NOMO-1 treated with dmso at 0.1 percent for 144 hours (cell line): Measurements from ENCODE around the gene PPP2R5B.

Experiments used
- DNase-seq: peaks from one replicate; lab custom pipeline; 2025; ENCODE audit not compliant: unreplicated experiment; lab: John Stamatoyannopoulos, UW

PPP2R5B gene

DNA sequence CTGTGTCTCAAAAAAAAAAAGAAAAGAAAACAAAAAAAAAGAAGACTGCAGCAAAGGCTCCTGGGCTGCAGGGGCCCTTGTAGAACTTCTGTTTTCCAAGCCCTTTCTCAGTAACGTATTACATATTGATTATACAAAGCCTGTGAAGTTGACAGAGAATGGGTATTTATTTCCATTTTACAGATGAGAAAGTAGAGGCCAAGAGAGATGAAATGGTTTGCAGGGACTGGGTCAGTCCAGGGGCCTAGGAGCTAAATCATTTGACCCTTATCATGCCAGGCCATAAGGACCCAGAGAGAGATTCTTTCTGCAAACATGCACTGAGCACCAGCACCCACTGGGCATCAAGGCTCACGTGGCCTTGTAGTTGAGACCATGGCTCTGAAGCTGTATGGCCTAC lies 4.5 kb downstream of the PPP2R5B start:
- no peak for DNase-seq

DNA sequence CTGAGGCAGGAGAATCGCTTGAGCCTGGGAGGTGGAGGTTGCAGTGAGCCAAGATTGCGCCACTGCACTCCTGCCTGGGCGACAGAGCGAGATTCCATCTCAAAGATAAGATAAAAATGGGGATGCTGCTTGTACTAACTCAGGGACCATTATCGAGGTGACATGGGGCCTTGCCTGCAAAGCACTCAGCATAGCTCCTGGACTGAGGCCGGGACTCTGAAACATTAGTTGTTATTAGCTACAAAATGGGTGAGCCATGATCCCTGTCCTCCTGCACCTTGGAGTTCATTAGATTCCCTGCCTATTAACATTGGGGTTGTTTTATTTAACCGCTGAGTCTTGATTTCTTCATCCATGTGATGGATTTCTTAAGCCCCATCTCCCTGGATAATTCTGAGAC lies 5.1 kb downstream of the PPP2R5B start:
- no peak for DNase-seq

DNA sequence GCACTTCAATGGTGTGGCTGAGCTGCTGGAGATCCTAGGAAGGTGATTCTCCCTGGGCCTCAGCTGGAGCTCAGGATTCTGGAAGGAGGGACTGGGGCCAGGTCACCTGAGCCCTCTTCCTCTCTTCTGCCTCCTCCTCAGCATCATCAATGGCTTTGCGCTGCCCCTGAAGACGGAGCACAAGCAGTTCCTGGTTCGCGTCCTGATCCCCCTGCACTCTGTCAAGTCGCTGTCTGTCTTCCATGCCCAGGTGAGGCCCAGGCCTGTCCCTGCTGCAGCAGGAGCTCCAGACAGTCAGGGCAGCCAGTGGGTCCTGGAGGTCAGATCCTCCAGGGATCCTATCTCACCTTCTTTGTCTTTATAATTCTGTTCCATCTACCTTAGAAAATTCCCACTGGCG lies 5.9 kb downstream of the PPP2R5B start:
- no peak for DNase-seq

DNA sequence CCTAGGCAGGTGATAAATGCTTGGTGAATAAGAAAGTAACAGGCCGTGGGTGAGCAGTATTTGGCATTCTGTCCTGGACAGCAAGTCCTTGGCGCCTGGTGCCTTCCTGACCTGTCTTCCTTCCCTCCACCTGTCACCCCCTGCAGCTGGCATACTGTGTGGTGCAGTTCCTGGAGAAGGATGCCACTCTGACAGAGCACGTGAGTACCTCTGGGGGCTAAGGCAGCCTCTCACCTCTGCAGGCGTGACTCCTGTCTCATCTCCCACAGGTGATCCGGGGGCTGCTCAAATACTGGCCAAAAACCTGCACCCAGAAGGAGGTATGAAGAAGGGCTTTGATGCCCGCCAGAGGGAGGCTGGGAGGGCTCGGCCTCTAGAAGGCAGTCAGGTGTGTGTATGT lies 6.8 kb downstream of the PPP2R5B start:
- DNase-seq: no peak

DNA sequence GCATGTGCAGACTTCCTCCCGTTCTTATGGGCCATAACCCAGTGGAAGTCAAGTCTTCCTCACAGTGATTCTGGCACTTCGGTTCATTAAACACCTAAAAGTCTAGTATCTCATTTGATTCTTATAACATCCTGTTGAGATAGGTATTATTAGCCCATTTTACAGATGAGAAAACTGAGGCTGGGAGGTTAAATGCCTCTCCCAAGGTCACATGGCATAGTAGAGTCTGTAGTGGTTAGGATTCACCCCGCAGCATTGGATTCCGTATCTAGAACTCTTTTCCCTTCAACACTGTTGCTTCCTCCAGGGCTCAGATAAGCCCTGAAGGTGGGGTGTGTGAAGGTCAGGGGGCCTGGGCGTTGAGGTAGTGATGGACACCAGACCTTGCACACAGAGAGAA lies 7.8 kb downstream of the PPP2R5B start:
- no peak for DNase-seq

DNA sequence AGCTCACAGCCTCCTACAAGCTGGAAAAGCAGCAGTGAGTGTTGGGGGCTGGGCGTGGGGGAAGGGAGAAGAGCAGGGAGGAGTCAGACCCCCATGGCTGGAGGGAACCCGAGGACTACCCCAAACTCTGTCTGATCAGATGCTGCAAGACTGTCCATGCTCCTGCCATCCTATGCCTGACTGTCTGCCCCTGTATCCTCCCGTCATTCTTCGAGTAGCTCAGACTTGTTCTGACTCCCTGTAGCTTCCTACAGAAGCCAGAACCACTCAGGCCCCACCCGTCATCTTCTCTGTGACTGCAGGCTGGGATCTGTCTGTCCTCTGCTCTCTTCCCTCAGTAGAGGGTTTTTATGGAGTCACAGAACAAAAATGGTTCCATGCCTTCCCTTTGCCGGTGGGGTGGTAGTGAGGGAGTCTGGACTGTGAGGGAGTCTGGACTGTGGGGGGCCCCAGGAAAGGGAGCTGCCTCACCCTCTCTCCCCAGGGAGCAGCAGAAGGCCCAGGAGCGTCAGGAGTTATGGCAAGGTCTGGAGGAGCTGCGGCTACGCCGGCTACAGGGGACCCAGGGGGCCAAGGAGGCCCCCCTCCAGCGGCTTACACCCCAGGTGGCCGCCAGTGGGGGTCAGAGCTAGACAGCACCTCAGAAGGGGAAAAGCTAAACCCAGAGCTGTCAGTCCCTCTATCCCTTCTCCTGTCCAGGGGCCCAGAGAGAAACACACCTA lies 8.9 kb downstream of the PPP2R5B start:
- DNase-seq: no peak

DNA sequence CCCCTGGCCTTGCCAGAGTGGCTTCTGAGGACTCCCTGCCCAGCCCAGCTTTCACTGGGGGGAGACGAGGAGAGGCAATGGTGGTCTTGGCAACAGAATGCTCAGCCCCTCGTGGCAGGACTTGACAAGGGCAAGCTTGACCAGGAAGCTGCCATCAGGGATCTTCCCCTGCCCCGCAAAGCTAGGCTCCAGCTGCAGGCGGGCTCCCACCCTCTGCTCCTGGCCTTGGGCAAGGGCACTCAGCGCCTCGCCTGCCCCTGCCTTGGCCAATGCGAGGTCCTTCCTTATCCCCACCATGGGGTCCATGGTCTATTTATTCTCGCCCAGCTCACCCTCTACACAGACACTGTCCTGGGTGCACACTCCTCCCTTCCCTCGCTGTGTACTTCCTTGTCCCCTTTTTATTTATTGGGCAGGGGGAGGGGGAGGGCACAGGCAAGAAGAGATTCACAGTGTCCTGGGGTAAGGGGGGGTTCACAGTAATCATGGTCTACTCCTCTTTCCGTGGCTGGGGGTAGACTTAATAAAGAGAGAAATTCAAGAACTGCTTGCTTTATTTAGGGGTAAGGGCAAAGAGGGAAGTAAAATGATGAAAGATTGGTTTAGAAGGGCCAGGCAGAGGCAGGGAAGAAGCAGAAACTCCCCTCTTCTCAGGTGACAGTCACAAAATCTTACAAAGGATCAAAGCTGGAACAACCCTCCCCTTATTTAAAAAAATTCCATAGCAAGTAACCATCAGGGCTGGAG lies 9.6 kb downstream of the PPP2R5B start:
- no peak for DNase-seq

DNA sequence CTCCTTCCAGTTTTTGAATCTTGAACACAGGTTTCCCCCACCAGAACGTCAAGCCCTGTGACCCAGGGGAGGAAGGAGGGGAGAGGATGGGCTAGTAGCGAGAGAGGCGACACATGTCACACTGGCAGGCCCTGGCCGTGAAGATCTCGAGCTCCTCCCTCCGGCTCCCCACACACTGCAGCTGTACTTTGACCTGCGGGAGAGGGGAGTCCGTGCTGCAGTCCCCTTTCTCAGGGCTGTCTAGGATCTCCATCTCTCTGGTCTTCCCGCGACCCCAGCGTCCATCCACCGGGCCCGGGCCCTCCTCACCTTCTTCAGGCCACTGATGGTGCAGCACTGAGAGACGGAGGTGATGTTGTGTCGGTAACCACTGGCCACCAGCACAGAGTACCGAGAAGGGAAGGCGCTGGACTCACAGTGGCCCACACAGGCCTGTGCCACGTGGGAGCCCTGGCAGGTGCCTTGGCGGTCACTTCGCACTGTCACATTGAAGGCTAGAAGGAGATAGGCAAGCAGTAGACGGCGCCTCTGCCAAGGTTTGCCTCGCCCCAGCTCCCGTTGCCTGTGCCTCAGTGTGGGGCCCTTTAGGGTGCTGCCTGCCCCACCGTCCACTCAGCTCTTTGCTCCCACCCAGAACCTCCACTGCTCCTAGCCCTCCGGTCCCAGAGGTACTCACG lies 10.3 kb downstream of the PPP2R5B start:
- DNase-seq: no peak

DNA sequence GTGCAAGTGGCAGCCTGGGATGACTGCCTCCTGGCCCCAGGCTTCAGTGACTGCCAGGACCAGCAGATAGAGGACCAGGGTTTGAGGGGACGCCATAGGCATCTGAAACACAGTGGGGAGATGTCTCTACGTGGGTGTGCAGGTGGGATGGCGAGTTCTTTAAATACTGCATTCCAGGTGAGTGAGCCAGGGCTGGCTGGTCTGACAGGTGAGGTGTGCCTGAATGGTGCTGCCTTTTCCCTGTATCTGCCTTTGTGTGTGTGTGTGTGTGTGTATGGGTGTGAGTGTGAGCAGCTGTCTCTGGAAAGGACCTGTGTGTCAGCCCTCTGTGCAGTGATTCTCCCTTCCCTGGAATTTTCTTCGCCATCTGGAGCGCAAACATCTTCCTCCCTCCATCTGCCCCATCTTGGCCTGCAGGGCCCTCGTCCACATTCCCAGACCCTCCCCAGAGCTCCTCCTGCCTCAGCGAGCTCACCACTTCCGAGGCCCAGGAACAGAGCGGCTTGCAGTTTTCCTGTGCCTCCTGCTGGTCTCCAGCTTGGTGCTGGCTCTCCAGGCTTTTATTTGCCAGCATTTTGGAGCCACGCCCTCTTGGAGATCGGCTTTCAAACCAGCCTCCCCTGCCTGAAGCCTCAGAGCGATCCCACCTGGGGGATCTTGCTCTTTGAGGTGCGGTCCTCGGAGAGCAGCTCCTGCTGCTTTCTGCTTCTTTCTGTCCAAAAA lies 11.0 kb downstream of the PPP2R5B start, which contains the start of gene GPHA2:
GPHA2 (minus strand) TSS at position 535 of the 723 bp plus-strand sequence; CDS start at position 102, 433 bp downstream.
- DNase-seq: no peak

DNA sequence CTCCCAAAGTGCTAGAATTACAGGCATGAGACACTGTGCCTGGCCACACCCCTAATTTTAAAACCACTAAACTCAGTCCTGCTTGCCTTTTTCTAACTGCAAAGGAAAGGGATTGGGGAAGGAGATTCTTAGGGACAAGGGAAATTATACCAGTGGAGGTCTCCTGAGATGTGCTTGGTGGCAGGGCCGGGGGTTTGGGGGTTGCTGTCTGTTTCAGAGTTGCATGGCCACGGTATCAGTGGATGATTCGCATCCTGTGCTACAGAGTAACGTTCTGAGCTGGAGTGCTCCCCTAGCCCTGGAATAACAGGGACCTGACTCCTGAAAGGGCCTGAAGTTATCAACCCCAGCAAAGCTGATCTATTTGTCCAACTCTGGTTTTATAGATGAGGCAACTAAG lies 12.1 kb downstream of the PPP2R5B start:
- DNase-seq: no peak

DNA sequence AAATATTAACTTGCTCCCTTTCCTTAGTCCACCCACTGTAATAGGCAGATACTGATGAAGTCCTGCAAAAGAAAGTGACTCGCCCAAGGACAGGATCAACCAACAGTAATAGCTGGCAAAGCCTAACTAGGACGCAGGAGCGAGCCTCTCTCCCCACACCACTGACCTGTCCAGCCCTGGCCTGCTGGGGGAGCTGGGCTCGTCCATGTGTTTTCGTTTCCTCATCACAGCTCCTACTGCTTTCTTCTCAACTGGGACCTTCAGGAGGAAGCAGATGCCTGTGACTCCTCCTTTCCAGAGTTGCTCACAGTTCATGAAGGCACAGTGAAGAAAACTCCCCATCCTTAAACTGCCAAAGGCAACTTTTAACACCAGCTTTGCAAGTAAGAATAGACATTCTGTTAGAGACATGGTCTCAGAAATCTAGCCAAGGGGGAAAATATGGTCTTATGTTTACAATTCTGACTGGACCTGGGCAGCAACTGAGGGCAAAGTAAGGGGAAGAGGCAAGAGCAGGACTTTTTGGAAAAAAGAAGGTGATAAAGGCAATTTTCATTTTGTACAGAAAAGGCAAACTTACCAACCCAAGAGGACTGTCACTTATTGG lies 22.8 kb downstream of the PPP2R5B start:
- no peak for DNase-seq

DNA sequence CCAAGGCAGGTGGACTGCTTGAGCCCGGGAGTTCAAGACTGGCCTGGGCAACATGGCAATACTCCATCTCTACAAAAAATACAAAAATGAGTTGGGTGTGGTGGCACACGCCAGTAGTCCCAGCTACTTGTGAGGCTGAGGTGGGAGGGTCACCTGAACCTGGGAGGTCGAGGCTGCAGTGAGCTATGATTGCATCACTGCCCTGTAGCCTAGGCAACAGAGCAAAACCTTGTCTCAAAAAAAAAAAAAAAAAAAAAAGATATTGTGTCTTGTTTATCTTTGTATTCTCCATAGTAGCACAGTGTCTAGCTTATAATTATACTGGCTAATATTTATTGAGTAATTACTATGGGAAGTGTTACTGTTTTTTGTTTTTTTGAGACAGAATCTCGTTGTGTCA lies 27.0 kb downstream of the PPP2R5B start:
- no peak for DNase-seq

DNA sequence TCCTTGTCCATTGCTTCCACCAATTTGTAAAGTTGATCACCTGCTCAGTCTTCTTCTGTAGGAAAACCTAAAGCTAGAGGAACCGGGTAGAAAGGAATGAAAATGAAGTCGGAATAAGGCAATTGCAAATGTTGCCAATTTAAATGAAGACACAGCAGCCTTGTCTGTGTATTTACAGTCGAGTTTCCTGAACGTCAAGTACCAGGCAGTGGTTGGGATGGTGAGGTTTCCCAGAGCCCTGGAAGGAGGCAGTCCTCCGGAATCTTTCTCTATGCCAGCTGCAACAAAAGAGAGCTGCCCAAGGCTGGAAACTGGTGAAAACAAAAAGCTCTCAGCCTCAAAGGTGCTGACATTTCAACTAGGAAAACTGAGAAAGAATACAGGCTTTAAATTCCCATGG lies 29.7 kb downstream of the PPP2R5B start:
- DNase-seq: no peak

DNA sequence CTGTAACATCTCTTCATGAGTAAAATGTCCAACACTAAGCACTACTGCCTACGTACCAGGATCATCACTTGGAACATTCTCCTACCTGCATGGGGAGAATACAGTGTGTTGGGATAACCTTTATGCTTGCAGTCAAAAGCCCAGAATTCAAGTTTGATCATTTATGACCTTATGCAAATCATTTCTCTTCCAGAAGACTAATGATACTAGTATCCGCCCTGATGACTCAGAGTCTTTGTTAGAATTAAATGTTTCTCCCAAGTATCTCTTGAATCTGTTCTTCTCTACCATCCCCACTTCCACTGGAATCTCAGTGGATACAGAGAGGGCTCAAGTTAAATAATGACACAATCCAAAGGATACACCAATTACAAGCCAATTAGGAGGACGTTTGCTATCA lies 35.0 kb downstream of the PPP2R5B start:
- DNase-seq: no peak

DNA sequence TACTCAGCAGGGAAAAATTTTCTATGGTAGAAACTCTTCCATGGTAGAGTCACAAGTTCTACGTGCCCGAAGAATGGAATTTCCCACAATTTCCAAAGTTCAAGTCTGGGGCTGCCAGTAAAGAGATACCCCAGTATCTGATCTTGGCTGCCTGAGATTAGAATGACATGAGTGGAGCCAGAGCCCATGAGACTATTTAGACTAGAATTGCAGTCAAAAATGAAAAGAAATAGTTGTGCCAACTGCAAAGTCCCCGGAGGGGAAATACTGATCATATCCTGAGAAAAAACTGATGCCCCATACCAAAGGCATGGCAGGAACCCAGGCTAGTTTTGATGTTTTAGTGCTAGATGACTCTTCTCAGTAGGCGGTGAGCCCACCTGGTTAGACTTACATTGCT lies 36.2 kb downstream of the PPP2R5B start:
- DNase-seq: no peak

DNA sequence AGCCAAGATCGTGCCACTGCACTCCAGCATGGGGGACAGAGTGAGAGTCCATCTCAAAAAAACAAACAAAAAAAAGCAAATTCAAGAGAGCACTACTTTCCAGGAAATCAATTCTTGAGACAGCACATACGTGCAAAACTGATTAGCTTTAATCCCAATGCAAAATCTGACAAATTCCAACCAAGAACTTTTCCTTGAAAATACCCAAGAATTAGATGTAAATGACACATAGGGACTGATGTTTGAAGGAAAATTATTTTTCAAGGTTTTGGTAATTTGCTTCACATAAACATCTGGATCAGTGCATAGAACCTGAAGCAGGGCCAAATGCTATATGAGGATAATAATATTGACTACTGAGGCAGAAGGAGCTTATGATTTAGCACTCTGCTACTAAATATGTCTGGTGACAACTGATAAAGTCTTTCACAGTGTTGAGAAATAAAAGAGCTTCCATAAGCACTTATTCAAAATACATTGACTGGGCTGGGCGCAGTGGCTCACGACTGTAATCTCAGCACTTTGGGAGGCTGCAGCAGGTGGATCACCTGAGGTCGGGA lies 38.7 kb downstream of the PPP2R5B start:
- DNase-seq: no peak

DNA sequence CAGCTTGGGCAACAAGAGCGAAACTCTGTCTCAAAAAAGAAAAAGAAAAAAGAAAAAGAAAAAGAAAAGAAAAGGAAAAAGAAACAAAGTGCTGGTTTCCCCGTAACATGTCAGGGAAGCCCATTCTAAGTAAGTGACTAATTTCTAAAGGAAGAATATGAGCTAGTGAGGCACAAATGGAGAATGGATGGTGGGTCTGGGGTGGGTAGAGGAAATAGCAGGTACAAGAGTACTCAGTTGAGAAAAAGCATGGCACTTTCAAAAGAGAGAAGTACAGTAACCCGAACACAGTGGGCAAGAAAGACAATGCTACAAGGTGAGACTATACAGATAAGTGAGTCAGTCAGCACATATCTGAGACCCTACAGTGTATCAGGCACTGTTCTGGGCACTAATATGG lies 42.9 kb downstream of the PPP2R5B start:
- DNase-seq: no peak

DNA sequence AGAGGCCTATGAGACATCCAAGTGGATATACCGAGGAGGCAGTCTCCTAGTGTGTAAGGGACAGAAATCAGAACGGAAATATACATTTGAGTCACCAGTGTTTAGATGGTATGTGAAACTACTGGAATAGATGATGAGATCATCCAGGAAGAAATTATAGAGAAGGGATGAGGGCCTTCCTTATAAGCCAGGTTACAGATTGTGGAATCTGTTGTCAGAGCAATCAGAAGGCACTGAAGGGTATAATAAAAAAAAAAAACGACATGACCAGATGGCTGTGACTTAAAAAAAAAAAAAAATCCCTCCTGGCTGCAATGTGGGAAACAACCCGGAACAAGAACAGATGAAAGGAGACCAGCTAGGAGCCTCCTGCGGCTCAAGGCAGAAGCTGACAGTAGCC lies 44.7 kb downstream of the PPP2R5B start:
- DNase-seq: no peak

DNA sequence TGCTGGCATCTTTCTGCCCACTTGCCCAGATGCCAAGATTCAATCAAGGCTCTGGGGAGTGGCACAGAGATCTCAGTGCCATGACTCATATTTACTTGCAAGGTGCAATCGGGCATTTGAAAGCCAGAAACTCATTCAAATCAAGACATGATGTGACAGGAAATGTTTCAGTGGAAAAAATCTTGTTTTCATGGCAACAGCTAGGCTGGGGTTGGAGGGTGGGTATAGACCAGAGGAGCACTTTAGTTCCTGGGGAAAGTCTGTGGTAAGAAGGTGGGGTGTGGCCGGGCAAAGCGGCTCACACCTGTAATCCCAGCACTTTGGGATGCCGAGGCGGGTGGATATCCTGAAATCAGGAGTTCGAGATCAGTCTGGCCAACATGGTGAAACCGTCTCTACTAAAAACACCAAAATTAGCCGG lies 46.3 kb downstream of the PPP2R5B start:
- no peak for DNase-seq

DNA sequence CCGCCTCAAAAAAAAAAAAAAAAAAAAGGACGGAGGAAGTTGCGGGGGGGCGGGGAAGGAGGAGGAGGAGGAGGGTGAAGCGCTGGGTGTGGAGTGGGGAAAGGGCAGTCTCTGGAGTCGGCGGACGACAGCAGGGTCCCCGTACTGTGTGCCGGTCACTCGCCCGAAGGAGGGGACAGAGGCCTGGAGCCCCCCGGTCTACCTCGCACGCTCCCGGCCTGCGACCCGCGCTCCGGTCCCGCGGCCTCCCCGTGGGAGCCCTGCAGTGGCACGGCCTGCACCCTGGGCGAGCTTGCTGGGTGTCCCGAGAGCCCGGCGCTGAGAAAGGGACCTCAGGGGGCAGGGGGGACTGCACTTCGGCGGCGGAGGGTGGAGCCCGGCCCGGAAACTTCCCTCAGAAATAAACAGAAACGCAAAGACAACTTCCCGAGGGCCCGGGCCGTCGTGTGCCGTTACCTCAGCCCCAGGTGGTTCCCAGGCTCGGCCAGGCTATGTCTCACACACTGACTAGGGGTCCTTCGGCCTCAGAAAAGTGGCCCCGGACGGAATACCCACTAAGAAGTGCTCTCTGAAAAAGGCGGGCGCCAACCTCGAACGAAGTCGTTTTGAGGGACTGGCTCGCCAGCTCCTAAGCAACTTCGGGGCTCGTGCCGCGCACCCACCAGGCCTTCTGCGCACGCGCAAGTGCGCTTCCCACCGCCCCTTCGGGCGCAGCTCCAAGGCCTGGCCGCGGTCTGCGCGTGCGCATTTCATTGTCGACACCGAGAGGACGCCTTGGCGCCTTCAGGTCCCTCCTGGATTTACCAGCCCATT lies 47.1 kb downstream of the PPP2R5B start, which contains the start of gene MAJIN:
MAJIN (minus strand) TSS at position 688 of the 813 bp plus-strand sequence. CDS start 12,703 bp downstream, outside the sequence.
- peak; percentile 6 for DNase-seq
